Skin of body (tissue), 2 donors: ENCODE results near the gene IFT25. TPM values are rescaled to one million over a fixed set of nuclear protein-coding genes. Genes with fewer than 3 reads are reported as not detected.
"Not testable (repeated sequence)": the region's sequence is repeated elsewhere in the genome, so short reads cannot be mapped to it uniquely, and the experiment has no call there.

Experiments
- DNase-seq: peaks from one replicate; lab custom pipeline; 2025; lab: John Stamatoyannopoulos, UW
- total RNA-seq: library from RNA; depleted of rRNA; stranded (reverse); fragments of >200 nt; gene quantifications from one replicate; pipeline ENCODE4 v1.2.3, GENCODE V29; 2014

IFT25 gene
- 32.4 TPM for total RNA-seq

DNA sequence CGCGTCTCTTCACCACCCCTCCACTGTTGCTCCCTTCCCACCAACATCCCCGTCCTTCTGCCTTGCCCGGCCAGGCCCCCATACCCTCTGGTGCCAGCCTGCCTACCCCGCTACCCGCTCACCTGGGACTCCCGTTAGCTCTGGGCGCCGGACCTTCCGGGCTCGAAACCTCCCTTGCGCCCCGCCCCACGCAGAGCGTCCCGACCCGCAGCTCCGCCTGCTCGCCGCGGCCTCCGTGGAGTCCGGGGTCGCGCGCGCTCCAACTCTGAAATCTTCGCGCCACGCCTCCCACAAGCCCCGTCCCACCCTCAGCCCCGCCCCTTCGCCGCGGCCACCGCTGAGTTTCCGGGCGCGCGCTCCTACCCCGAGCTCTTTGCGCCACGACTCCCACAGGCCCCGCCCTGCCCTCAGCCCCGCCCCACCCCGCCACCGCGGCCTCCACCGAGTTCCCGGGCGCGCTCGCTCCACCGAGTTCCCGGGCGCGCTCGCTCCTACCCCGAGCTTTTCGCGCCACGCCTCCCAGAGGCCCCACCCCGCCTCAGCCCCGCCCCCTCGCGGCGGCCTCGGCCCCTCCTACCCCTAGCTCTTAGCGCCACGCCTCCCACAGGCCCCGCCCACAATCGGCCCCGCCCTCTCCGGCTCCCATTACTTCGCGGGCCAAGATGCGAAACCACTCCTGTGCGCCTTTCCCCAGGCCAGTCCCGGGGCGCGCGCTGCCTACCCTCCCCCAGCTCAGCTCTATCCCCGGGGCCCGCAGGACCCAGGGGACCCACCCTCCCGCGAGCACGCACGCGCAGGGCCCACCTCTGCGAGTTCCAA is at the start of gene IFT25:
IFT25 (minus strand) TSS at position 267 of the 819 bp plus-strand sequence. CDS start 5,617 bp downstream, outside the sequence.
- DNase-seq: peak; percentile 96

DNA sequence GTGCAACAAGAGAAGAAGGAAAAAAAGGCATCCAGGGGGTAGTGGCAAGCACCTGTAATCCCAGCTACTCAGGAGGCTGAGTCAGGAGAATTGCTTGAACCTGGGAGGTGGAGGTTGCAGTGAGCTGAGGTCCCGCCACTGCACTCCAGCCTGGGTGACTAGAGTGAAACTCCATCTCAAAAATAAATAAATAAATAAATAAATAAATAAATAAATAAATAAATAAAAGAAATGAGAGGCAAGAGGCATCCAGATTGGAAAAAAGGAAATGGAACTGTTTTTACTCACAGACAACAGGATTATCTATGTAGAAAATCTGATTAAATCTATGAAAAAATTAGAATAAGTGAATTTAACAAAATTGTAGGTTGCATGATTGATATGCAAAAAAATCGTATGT is 49.0 kb upstream of the IFT25 start:
- not testable (repeated sequence) for DNase-seq

DNA sequence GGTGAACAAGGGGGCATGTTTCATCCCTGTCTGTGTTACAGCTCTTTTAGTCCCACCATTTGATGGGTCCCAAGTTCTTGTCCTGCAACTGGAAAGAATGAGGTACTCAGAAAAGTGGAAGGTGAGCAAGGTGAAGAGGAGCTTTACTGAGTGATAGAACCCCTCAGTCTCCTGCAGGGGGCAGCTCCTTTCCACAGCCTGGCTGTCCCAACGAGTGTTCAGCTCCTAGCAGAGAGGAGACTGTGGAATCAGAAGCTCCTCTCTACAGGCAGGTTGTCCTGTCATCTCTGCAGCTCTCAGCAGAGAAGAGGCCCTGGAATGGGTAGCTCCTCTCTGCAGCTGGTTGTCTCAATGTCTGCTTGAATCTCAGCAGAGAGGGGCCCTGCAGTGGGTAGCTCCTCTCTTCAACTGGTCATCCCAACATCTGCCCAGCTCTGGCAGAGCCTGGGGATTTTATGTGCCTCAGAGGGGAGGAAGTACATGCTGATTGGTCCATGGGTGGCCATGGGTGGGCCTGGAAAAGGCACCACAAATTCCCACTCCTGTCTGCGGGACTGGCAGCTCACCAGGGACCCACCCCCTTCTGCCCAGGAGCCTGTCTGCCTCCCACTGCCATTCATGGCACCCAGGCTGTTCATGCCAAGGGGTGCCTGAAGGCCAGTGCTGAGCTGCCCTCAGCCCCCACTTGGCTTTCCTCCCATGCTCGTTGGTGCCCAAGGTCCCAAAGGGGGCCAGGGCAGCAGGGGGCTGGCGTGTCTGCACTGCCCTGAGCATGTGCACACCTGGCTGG is 46.8 kb upstream of the IFT25 start:
- no peak for DNase-seq

DNA sequence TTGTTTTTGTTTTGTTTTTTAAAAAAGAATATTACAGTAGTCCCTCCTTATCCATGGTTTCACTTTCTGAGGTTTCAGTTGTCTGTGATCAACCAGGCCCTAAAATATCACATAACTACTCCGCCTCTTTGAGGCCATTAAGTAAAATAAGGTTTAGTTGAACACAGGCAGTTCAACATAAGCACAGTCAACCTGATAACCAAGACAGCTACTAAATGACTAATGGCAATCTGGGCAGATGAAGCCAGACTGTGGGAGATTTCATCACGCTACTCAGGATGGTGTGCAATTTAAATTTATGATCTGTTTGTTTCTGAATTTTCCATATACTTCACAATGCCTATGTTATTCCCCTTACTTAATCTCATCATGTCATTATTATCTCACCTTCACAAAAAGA is 42.4 kb upstream of the IFT25 start:
- no peak for DNase-seq

DNA sequence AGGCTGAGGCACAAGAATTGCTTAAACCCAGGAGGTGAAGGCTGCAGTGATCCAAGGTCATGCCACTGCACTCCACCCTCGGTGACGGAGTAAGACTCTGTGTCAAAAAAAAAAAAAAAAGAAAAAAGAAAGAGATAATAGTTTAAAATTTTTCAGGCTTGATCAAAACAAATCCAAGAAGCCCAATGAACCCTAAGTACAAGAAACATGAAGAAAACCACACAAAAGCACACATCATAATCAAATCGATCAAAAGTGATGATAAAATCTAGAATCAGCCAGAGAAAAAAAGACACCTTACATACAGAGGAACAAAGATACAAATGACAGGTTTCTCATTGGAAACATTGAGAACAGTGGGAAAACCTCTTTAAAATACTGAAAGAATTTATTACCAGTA is 41.0 kb upstream of the IFT25 start:
- no peak for DNase-seq

DNA sequence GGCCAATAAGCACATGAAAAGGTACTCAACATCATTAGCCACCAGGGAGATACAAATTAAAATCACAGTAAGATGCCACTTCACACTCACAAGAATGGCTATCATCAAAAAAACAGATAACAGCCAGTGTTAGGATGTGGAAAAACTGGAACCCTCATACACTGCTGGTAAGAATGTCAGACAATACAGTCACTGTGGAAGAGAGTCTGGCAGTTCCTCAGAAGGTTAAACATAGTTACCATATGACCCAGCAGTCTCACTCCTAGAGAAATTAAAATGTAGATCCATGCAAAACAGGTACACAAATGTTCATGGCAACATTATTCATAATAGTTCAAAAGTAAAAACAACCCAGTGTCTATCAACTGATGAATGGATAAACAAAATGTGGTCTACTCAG is 39.2 kb upstream of the IFT25 start:
- no peak for DNase-seq

DNA sequence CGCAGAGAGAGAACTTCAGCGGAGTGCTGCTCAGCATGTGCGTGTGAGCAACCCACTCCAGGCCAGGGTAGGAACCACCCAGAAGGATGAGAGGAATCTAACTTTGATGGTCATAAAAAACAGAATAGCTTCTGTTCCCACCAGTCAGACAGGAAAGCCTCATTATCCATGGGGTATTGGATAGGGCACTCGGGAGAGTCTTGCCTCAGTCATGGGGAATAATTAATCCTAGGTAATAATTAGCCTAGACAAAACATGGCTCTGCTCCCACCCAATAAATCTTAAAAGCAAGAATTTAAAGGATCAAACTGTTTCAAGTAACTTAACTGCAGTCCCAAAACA is 37.2 kb upstream of the IFT25 start:
- no peak for DNase-seq

DNA sequence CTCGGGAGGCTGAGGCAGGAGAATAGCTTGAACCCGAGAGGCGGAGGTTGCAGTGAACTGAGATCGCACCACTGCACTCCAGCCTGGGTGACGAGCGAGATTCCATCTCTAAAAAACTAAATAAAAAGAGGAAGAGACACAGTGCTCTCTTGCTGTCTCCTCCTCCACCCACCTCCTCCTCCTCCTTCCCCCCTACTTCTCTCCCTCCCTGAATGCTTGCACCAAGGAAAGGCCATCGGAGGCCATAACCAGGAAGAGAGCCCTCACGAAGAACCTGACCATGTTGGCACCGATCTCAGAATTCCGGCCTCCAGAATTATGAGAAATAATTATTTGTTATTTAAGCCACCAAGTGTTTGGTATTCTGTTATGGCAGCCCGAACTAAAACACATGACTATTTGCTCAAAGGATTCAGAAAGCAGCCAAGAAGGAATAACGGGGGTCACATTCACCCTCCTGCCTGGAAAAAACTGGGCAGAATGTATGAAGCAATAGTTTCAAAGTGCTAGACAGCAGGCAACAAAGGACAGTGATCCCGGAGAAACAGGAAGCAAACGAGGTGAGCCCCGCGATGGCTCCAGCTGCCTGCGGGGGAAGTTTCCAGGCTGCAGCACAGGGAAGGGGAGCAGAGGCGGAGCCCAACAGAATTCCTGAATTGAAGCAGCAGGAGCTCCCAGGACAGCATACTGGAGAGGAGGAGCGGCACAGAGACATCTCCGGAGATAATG is 36.7 kb upstream of the IFT25 start:
- peak; percentile 20 for DNase-seq

DNA sequence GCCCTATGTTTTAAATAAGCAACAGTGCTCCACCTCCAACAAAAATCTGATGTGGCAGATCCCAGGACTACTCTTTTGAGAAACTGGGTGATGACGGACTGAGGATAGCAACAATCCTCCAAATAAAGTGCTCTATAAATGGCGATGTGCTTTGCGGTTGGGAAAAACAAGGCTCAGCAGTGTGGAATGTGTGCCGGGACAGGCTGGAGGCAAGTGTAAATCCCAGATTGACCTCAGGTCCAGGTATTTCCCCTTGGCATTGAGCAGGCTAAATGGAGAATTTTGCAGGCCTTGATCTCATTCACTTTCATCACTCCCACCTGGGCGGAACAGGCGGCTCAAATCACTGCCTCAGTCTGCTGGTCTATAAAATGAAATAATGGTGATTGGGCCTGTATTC is 35.7 kb upstream of the IFT25 start:
- DNase-seq: no peak

DNA sequence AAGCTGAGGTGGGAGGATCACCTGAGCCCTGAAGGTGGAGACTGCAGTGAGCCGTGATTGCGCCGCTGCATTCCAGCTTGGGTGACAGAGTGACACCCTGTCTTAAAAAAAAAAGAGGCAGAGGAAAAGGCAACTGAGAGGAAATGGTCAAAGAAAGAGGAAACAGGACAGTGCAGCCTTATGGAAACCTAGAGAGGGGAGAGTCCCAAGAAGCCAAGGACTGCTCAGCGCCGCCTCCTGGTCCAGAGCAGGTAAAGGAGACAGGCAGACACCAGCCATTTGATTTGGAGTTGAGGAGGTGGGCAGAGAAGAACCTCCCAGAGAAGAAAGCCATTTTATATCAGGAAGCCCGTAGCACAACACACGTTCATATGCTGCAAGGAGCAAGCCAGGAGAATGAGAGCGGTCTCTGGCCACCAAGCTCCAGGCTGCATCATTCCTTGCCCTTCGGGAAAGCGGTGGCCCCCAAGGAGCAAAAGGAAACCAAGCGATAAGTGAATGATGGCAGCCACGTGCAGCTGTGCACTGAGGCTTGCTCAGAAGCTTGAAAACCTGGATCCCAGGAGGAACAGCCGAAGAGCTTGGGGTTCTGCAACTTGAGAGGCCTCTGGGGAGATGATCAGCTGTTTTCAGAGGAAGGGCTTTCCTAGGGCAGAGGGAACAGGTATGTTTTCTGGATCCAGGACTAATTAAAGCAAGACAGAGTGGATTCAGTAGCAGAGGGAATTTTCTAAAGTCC is 34.4 kb upstream of the IFT25 start:
- DNase-seq: no peak

DNA sequence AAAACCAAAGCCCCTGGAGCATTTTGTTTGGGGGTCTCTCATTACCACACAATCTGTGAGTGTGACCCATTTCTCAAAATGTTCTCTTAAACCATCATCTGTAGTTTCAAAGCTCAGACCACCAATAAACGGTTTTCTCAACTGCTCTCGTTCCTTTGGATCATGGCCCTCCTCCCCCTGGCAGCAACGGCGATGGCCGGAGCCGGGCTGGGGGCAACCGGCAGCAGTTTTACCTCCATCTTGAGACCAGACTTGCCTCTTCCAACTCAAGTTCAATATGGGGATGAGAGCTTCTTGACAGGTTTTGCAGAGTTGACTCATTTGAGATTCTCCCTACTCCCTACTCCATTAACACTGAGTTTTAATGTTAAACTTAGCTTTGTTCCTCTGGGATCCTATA is 30.4 kb upstream of the IFT25 start:
- no peak for DNase-seq

DNA sequence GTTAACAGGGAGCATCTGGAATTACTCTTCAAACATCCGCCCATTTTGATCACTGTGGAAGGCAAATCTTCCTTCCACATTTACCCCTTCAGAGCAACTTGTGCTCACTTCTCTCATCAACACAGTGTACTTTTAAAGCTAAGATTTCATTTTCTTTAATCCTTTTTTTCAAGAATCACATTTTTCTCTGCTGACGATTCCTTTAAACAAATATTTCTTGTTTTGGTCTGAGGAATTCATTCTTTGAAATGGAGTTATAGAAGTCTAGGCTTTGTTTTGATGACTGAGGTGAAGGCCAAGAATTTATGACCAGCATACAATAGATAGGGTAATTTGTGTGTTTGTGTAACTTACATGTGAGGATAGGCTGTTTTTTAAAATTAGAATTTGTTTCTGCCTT is 26.2 kb upstream of the IFT25 start:
- DNase-seq: no peak

DNA sequence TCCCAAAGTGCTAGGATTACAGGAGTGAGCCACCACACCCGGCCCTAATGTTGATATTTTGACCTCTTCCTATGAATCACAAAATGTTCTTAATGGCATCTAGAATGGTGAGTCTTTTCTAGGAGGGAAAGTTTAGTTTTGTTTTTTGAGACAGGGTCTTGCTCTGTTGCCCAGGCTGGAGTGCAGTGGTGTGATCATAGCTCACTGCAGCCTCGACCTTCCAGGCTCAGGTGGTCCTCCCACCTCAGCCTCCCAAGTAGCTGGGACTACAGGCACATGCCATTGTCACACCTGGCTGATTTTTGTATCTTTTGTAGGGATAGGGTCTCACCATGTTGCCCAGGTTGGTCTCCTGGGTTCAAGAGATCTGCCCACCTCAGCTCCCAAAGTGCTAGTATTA is 23.8 kb upstream of the IFT25 start:
- not testable (repeated sequence) for DNase-seq

DNA sequence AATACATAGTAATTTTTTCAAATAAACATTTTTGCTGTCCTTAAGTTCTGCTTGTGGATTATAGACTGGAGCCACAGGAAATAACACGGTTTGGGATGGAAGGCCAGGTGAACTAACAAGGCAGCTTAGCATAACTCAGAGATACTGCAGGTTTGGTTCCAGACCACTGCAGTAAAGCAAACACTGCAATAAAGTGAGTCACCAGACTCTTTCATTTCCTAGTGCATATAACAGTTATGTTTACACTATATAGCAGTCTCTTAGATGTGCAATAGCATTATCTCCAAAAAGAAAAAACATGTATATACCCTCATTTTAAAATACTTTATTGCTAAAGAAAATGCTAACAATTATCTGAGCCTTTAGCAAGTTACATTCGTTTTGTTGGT is 22.6 kb upstream of the IFT25 start:
- DNase-seq: no peak

DNA sequence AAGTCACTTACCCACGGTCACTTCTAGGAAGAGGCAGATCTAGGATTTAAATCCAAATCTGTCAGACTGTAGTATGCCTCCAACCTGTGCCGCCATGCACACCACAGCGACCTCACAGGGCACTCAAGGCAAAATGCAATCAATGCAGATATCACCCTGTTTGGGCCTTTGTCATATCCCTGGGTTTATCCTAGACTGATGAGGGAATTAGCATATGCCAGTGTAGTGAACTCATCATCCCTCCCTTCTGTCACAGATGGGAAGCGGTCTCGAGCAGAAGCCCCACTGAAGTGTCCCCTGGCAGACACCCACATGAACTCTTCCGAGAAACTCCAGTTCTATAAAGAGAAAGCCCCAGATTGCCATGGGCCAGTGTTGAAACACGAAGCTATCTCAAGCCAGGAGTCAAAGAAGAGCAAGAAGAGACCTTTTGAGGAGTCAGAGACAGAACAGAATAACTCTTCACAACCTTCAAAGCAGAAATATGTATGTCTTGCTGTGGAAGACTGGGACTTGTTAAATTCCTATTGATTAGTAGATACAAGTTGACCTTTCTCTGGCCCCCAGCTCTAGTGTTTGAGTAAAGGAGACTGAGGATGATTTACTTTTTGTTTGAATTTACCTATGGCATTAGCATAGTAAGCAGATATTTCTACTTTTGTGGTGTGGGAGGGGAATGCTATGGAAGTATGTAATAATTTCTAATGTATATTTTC is 22.1 kb upstream of the IFT25 start:
- DNase-seq: no peak

DNA sequence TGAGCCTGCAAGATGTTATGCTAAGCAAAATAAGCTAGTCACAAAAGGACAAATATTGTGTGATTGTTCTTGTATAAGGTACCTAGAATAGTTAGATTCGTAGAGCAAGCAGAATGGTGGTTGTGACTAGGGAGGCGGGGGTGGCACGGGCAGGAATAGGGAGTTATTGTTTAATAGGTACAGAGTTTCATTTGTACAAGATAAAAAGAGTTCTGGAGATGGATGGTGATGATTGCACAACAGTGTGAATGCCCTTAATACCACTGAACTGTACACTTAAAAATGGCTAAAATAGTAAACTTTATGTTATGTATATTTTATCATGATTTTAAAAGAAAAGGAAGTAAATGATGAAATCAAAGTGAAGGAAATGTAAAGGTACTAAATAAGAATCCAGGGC is 21.3 kb upstream of the IFT25 start:
- DNase-seq: no peak

DNA sequence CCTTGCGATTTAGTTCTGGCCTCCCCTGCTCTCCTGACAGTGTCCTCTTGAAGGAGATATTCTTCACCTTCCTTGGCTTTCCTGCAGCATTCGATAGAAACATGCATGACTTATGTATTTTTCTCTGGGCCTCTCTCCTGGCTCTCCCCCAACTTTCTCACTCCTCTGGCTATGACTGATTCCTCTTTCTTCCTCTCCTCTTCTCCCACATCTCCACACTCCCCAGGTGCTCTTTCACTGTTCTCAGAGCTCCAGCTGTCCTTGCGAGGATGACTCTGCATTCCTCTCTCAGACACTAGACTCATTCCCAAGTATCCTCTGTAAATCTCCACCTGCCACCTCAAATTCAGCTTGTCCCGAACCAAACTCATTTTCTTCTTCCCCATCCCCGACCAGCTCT is 18.6 kb upstream of the IFT25 start:
- DNase-seq: no peak

DNA sequence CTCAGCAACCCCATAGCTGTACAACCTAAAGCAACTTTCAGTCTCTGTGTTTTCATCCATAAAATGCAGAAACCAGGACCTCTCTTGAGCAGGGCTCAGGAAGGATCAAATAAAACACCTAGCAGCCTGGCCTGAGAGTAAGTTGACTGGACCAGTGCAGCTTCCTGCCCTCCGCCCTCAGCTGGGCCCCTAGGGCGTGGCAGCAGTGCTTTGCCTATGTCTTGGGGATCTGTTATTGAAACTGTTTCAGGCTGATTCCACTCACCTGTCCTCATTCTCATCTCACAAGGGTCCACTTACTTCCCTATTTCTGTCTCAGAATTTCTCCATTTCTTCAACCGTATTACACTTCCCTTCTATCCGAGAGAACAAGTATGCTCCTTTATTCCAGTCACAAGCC is 18.0 kb upstream of the IFT25 start:
- no peak for DNase-seq

DNA sequence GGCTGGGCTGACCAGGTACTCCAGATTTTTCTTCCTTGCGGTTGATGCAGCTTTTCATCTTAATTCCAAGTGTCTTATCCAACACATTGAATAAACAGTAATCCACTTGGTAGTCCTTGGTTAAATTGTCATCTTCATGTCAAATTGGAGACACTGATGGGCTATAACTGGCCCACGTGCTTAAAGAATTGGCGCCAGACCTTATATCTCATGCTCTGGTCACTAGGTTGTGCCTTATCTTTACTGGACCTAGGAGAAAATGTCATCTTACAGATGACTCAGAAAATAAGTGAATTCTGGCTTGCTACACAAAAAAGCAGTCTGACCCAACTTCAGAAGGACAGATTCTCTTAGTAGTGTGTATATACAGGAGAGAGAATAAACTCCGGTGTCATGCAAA is 16.9 kb upstream of the IFT25 start:
- DNase-seq: no peak

DNA sequence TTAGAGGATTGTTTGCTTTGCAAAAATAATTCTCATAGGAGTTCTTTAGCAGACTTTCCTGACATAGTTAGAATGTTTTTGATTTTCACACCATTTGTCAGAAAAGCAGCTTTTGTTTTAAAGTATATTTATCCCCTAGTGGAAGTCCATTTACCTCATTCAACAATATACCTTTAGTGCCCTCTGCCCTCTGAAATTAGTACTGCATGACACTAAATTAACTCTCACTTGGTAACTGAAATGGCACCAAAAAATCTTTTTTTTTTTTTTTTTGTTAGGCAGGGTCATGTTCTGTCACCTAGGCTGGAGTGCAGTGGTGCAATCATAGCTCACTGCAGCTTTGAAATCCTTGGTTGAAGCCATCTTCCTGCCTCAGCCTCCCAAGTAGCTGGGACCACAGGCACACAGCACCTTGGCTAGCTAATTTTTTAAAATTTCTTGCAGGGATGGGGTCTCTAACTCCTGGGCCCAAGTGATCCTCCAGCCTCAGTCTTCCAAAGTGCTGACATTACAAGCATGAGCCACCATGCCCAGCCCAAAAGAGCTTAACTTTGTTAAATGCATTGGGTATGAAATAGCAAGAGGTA is 14.3 kb upstream of the IFT25 start:
- peak; percentile 8 for DNase-seq
